ENCODE results near the gene C10orf105.
A peak's percentile ranks its signal among the peaks of the same experiment; 100 is the strongest.

The C10orf105 gene

GRCh38 chr10:71697938-71698709, 21.5 kb downstream of the C10orf105 start:
- DNase-seq (ENCODE audit: low spot score) = peak; percentile 66

- DNase-seq (ENCODE audit: low spot score) = peak; percentile 64
Observed at GRCh38 chr10:71696628-71697326, 22.8 kb downstream of the C10orf105 start.

GRCh38 chr10:71695502-71696476, 23.8 kb downstream of the C10orf105 start:
- DNase-seq (ENCODE audit: low spot score) = no peak

GRCh38 chr10:71694567-71694968, 25.0 kb downstream of the C10orf105 start:
- DNase-seq (ENCODE audit: low spot score) = peak; percentile 44

- DNase-seq (ENCODE audit: low spot score) = no peak
Observed at GRCh38 chr10:71694039-71694501, 25.5 kb downstream of the C10orf105 start.

- DNase-seq (ENCODE audit: low spot score) = no peak
Observed at GRCh38 chr10:71693377-71693776, 26.2 kb downstream of the C10orf105 start.

GRCh38 chr10:71692598-71693306, 26.8 kb downstream of the C10orf105 start:
- DNase-seq (ENCODE audit: low spot score) = no peak

- no peak for DNase-seq (ENCODE audit: low spot score)
Observed at GRCh38 chr10:71691405-71691804, 28.2 kb downstream of the C10orf105 start.

GRCh38 chr10:71690094-71690720, 29.4 kb downstream of the C10orf105 start:
- no peak for DNase-seq (ENCODE audit: low spot score)

- DNase-seq (ENCODE audit: low spot score) = no peak
Observed at GRCh38 chr10:71688256-71688655, 31.3 kb downstream of the C10orf105 start.

GRCh38 chr10:71687480-71687879, 32.1 kb downstream of the C10orf105 start:
- DNase-seq (ENCODE audit: low spot score) = no peak

- no peak for DNase-seq (ENCODE audit: low spot score)
Observed at GRCh38 chr10:71687077-71687476, 32.5 kb downstream of the C10orf105 start.

GRCh38 chr10:71685554-71686232, 33.9 kb downstream of the C10orf105 start:
- DNase-seq (ENCODE audit: low spot score) = no peak

GRCh38 chr10:71684356-71685173, 35.0 kb downstream of the C10orf105 start:
- DNase-seq (ENCODE audit: low spot score) = no peak

- no peak for DNase-seq (ENCODE audit: low spot score)
Observed at GRCh38 chr10:71683301-71683700, 36.3 kb downstream of the C10orf105 start.

- no peak for DNase-seq (ENCODE audit: low spot score)
Observed at GRCh38 chr10:71681977-71682376, 37.6 kb downstream of the C10orf105 start.

- no peak for DNase-seq (ENCODE audit: low spot score)
Observed at GRCh38 chr10:71679425-71679824, 40.2 kb downstream of the C10orf105 start.

- no peak for DNase-seq (ENCODE audit: low spot score)
Observed at GRCh38 chr10:71678057-71678805, 41.3 kb downstream of the C10orf105 start.

- DNase-seq (ENCODE audit: low spot score) = no peak
Observed at GRCh38 chr10:71677261-71677660, 42.3 kb downstream of the C10orf105 start.
